ENCODE results near the gene NPRL2.
A peak's percentile ranks its signal among the peaks of the same experiment; 100 is the strongest.

The NPRL2 gene

DNA sequence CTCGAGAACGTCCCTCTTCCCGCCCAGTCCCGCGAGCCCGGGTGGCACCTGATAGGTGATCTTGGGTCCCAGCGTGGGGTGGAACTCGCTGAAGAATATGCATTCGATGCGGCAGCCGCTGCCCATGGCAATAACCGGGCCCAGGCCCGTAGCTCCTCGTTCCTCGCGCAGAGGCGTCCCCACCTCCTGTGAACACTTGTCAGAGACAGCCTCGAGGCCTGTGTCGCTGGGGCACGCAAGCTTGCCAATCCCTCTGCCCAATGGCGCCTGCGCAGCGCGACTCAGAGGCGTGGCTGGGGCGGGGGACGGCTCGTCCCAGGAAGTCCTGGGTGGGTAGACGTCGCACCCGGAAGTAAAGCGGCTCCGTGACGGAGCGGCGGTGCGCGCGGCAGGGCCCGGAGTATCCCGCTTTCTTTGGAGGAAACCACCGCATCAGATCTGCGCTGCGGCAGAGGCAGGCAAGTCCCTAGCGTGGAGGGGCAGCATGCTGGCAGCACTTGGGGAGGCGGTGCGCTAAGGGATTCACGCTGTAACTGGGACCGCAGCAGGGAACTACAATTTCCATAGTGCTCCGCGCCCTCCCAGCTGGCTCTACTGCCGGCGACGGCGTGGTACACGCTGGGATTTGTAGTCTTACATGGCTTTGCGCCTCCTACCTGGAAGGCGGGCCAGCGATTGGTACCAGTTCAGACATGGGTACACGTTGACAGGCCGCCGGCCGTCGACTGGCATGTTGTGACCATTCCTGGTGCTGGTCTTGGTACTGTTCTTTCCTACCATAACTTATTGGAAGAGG, at the start of gene NPRL2, which contains the start of gene CYB561D2:
Gene NPRL2 (minus strand): TSS at position 249 of the 796 bp plus-strand sequence. CDS start 123 bp downstream, at position 126.
Gene CYB561D2 (plus strand): TSS at position 336 of the 796 bp plus-strand sequence. CDS start 572 bp downstream, outside the sequence.
- peak; percentile 90 for DNase-seq

DNA sequence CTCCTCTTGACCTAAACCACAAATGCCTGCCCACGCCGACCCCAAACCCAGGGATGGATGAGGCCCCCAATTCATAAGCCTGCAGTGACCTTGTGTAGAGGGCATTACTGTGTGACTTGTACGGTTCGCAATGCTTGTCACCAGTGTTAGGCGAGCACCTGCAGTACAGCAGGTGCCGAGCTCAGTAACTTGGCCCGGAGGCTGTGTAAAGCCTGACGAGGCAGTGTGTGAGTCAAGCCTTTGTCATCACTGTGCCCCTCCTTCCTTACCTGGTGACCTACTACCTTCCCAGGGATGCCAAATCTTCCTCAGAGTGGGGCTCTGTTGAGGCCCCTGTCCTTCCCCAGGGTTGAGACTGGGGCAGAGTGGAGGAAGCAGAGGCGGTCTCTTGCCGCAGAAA, 45.9 kb upstream of the NPRL2 start:
- no peak for DNase-seq

DNA sequence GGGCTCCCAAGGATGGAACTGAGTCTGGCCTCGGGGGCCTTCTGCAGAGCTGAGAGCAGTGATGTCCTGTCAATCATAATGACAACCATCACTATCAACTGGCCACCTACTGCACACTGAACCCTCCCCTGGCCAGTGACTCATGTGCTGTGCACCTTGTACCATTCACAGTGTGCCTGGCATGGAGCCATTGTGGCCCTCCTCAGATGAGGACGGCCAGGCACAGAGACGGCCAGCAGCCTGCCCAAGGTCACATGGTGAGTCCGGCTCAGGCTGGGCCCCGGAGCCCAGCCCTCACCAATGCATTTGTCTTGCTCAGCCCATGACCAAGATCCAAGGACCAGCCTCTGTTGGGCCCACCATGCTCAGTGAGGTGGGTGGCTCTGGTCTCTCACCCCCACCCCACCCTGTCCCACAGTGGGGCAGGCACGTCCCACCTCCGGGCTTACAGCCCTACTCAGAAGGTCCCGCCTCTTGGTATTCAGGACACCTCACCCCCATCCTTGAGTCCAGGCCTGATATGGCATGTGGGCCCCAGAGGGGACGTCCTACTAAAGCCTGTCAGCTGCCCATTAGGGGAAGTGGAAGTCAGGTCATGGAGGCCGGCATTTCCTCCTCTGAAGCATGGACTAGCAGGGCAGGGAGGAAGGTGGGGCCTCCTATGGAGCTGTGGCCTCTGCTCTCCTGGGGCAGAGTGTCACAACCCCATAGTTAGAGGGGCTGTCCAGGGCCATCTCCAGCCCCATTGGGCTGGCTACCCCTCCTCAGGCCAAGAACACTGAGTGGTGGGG, 44.7 kb upstream of the NPRL2 start:
- DNase-seq = no peak

DNA sequence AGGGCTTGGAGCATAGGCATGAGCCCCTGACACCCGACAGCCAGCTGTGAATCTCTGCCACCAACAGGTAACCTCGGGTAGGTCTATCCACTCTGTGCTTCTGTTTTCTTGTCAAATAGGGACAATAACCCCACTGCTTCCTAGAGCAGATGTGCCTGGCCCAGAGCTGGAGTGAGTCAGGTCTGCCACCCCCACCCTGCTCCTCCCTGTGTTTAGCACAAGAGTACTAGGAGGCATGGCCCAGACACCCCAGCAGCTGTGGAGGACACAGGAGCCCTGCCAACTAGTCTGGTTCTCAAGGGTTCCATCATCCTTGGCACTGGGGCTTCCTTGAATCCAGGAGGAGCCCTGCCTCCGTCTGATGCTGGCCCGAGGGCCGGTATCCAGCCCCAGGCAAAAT, 42.5 kb upstream of the NPRL2 start:
- no peak for DNase-seq

DNA sequence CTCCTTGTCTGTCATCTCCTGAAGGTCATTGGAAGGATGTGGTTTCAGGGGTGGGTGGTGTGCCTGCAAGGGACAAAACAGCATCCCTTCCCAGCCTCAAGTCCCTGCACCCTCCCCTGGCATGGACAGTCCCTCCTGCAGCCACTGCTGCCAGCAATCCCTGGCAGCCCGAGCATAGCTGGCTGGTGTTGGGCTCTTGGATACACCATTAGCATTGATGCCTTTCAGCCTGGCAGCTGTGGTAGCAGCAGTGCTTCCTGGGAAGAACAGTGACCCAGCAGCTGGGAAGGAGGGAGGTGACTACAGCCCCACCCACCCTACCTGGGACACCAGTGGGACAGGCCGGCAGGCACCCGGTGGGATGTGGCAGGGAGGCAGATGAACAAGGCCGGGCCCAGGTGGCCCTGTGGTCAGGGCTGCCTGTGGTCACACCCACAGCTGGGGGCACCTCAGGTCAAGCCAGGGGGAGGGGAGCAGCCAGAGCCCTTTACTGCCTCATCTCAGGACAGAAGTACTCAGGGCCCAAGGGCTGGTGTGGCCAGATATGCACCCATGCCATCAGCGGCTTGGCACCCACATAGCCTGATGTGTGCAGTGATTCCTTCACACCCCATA, 41.6 kb upstream of the NPRL2 start:
- no peak for DNase-seq

DNA sequence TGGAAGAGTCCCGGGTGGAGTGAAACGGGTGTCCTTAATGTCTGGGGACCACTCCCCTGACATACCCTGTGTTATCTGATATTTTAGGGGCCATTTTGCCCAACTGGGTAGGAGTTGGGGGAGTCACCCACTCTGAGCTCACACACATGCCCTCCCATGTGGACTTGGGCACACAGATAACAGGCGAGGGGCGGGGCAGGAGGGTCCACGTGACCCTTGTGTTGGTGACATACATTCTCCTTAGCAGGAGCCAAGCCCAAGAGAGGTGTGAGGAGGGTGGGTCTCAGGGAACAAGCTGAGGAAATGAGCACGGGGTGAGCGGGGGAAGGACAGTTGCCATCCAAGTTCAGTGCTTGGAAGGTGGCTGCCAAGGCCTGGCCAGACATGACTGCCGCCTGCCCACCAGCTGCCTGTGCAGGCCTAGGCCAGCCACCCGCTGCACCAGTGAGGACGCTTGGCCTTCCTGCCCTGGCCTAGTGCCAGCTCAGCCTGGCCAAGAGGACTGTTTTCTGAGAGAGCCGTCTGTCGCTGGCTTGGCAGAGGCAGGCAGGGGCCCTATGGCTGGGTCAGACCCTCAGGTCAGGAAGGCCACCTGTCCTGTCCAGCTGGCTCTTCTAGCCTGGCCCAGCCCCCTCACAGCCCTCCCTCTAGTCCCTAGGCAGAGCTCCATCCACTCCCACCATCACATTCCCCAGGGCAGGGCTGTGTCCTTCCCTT, 40.1 kb upstream of the NPRL2 start:
- no peak for DNase-seq

DNA sequence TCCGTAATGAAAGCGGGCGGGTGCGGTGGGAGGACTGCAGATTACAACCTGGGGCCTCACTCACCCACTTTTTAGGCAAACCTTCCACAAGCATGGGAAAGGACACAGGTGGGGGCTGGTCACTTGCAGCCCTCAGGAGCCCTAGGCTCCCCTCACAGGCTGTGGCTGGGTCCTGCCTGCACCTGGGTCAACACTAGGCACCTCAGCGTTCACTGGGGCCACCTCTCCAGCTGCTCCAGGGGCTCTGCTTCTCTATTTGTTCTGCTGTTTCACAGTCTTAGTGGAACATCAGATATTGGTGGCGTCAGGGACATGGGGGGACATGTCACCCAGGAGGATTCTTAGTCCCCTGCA, 38.8 kb upstream of the NPRL2 start:
- no peak for DNase-seq

DNA sequence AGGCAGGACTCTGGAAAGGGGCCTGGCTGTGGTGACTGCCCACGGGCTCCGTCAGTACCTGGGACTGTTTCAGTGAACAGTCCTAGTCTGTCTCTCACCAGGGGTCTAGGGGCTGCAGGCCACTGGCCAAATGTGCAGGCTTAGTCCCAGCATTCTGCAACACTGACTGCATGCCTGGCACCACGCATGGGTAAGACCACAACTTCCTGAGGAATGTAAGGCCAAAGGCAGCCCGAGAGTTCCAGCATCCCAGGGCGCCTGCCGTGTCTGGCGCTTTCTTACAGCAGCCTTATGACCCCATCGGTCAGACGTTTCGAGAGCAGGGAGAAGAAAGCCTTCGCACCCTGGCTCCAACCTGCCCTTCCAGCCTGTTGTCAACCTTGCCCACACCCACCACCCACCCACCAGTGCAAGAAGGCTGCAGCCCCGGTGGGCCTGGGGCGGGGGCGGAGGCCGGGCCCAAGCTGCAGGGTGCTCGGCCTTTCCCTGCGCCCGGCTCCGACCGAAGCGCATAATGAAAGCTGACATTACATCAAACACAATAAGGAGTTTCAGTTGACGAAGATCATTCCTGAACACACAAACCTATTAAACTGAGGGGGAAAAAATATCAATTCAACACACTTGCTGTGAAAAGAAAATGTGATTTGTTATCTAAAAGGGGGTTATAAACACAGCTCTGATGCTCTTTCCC, 38.3 kb upstream of the NPRL2 start:
- no peak for DNase-seq

DNA sequence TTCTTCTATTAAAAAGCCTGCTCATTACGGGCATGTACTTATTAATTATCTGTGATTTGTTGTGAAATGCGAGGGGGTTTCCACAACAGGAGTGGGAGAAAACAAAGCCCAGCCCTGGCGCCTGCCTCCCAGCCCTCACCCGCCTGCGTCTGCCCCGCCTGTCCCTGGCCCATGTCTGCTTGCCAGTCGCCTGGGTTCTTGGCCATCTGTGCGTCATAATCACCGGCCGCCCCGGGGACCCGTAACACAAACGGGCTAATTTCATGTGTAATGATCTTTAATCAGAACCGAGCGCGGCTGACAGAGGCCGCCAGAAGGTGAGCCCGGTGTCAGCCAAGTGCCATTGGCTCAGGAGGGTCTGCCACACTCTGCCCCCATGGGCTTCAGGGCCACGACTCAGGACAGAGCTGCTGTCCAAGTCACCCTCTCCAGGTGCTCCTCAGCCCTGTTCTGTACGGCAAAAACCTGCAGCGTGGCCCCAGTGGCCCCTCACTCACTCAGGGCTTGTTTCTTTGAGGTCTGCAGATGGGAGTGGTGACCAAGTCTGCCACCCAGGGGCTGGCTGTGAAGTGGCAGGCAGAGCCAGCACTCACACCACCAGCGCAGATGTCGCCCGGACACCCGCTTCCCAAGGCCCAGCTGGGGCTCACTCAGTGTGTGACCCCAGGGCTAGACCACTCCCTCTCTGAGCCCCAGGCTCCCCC, 37.6 kb upstream of the NPRL2 start:
- DNase-seq = no peak

DNA sequence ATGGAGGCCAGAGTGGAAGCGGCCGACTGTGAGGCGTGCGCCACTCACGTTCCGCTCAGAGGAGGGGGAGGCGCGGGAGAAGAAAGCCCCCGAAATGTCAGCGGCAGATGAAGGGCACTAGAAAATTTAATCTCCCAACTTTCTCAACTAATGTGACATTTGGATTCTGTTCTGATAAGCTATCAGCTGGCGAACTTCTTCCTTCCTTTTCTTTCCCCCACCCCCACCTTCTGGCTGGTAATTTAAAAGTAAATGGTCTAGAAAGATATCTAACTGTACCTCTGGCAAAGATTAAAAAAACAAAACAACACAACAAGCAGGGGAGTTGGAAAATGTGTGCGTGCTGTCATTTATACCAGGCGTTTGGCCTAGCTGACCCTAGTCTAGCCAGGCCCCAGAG, 35.2 kb upstream of the NPRL2 start:
- DNase-seq = no peak

DNA sequence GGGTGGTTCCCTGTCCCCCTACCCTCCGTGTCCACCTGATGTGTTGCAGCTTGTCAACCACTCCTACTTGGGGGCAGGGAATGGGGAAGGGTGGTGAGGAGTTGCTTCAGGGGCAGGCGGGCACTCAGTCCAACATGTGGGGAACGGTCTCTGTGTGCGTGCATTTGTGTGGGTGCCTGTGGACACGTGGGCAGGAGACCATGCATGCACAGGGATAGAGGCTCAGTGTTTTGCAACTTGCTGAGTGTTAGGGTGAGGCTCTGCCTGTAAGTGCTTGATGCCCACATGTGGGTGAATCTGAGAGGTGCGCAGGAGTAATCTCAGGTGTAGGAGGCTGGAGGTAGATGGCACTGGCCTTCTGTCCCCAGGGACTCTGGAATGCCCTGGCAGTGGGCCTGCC, 33.2 kb upstream of the NPRL2 start:
- DNase-seq = no peak

DNA sequence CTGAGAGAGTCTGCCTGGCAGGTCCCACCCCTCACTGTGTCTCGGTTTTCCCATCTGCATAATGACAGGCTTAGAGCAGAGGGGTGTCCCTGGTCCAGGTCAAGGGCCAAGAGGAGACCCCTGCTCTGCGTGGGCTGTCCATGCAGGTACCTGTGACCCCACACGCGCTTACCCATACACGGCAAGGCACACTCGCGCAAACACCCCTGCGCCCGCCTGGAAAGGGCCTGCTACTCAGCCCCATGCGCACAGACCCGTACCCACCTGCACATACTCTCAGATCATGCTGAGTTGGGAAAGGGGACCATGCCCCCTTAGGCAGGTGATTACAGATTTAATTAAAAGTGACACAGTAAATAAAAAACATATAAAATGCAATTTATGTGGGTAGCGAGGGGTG, 32.1 kb upstream of the NPRL2 start:
- DNase-seq = no peak

DNA sequence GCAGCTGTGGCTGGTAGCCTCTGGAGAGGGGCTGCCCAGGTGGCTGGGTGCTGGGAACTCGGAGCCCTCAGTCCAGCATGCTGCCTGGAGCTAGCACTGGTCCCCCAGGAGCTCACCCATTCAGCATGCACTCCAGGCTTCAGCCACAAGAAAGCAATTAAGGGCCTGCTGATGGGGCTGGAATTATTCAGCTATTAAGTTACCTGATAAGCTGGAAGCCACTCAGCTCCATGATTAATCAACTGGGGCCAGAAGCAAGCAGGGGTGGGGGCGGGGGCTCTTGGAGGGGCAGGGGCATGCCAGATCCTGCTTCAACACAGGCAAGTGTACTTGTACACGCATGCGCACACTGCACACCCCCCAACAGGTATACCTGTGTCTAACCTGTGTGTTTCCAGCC, 30.8 kb upstream of the NPRL2 start:
- no peak for DNase-seq

DNA sequence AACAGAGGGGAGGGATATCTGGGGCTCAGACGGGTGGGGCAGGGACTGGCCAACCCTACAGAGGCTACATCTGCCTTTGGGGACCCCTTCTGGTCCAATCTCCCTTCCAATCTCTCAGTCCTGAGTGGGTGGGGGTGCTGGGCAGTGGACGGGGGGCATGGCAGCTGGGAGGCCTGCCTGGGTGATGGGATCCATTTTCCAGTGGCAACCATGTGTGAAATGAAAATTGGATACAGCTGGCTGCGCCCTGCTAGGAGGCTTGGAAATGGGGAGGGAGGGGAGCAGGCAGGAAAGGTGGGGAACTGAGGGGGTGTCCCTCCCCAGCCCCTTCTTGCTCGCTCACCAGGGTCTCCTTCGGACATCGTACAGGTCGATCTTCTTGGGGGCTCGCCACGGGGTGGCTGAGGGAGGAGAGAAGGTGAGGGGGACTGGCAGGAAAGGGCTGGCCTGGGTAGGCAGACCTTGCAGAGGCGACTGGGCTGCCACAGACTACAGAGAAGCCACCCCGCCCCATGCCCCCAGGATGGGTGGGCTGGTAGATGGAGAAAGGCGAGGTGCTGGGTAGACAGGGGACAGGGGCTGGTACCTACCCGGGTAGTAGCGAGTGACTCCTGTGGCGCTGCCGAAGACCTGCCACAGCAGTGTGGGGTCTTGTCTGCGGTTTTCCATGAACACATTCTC, 30.0 kb upstream of the NPRL2 start:
- no peak for DNase-seq

DNA sequence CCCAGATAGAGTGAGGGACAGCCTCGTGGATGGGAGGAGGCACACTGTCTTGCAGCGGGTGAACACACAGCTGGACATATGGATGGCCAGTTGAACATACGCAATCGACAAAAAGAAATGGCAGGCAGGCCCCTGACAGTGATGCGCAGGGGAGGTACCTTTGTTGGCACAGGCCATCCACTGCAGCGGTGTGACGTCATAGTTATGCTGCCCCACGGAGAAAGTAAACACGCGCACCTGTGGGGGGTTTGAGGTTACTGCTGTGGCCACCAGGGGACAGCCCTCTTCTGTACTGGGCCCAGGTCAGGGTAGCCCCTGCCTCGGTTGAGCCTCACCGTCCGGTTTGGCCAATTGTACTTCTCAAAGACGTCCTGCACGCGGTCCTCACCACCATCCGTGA, 28.2 kb upstream of the NPRL2 start:
- DNase-seq = no peak

DNA sequence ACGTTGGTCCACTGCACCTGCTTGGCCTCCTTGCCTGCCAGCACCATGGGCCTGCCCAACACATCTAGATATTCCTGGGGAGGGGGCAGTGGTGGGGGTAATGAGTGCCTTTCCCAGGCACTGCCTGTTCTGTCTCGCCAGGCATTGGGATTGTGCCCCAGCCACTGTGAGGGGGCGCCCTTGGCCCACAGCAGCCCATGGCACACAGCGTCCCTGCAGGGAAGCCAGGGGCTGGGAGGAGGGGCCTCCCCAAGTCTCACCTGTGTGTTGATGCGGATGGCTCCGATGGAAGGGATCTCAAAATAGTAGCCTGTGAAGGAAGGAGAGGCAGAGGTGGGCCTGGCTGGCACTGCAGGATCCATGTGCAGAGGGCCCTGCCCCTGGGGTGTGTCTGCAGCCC, 27.4 kb upstream of the NPRL2 start:
- DNase-seq = no peak

DNA sequence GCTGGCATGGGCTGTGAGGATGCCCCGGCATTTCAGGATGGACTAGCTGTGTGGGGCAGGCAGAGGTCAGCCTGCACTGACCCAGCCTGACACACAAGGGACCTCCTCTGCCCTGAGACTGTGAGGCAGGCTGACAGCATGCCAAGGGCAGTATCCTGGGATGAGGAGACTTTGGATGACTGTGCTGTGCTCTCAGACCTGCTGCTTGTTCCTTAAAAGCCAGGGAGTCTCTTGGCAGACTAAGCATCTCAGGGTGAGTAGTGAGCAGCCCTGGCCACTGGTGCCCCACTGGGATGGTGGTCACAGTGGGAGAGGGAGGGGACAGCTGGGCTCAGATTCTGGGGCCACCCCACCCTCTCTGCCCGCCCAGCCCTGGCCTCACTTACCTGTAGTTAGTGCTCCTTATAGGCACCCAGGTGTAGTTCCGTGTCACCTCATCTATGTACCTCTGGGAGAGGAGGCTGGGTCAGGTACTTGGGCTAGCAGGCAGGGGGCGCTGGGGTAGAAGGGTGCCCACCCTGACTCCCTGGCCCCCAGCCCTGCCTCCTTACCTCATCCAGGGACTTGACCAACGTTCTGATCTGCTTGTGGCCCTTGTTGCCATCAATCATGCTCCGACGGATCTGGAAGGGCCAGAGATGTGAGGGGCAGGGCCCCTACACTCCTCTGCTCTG, 24.8 kb upstream of the NPRL2 start:
- DNase-seq = no peak

DNA sequence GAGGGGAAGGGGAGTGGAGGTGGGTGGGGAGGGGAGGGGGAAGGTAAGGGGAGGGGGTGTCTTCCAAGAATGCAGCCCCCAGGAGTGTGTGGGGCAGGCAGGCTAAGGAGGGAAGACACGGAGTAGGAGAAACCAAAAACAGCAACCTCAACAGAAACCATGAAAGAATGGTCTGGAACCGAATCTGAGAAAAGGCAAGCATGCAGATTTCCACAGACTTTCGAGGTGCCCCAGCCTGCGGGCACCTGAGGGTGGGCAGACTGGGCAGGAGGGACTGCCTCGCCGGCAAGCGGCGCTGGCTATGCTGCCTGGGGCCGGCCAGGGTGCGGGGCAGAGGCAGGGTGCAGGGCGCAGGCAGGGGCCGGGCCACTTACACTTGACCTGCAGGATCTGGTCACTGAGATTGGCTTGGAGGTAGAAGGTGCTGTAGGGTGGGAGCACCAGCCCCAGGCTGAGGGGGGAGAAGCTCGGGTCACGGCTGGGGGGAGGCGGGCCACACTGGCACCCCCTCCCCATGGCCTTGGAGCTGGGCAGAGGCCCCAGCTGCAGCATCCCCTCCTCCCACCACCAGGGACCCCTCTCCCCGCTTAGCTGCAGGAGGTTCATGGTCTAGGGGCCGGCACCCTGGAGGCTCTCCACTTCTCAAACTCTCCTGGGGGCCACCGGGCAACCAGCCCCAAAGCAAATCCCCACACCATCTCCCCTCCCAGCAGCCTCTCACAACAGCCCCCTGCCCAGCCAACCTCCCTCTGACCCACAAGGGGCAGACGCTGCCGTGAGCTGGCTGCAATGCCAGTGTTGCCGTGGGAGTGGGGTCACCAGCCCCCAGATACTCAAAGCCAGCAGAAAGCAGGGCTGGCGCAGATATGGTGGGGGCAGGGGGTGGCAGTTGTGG, 24.0 kb upstream of the NPRL2 start:
- no peak for DNase-seq

Measured in NCI-H526 treated with DMSO at 0.1 percent for 48 hours (cell line).